K562 treated with DMSO at 1 percent for 24 hours (cell line): ENCODE measurements around the gene ZNF43. TPM values are rescaled to one million over a fixed set of nuclear protein-coding genes. Genes with fewer than 3 reads are reported as not detected.

Experiments
- total RNA-seq: library from RNA; unstranded; fragments of 300-600 nt; gene quantifications from 2 replicates; pipeline ENCODE4 v1.2.3, GENCODE V29; 2022; ENCODE audit warnings: low read depth; ENCODE audit not compliant: insufficient read depth

The ZNF43 gene
- total RNA-seq, result 2.5 and 3.2 TPM in 2 replicates

GRCh38 chr19:21835810-21836444 lies at the start of gene ZNF43:
Gene ZNF43 (minus strand): TSS chr19:21836182. CDS start chr19:21836038, 144 bp downstream.

GRCh38 chr19:21767065-21767800 lies 68.7 kb downstream of the ZNF43 start, which contains the start of gene ZNF100:
Gene ZNF100 (minus strand): TSS chr19:21767579. CDS start chr19:21767429, 150 bp downstream.

Other genes with a start within 250 kb of the ZNF43 start
- gene ZNF100, start 68.6 kb downstream of the ZNF43 start, total RNA-seq, result 2.9 and 5.0 TPM in 2 replicates
- 1.3 and 1.5 TPM in 2 replicates for gene ZNF208, start 174.8 kb upstream of the ZNF43 start, total RNA-seq
- 2.0 and 4.6 TPM in 2 replicates for gene ZNF257, start 216.3 kb upstream of the ZNF43 start, total RNA-seq